GM21825 (cell line): ENCODE results near the gene GPLD1.

Experiments used
- ATAC-seq: cut with Tn5 transposase; IDR thresholded peaks from one replicate; pipeline ENCODE4 v1.9.1; 2021; ENCODE audit warnings: mild to moderate bottlenecking, moderate library complexity; ENCODE audit not compliant: unreplicated experiment

GPLD1 gene

GRCh38 chr6:24501914-24502313 is 12.5 kb upstream of the GPLD1 start:
- ATAC-seq, result no peak

- no peak for ATAC-seq
These were observed 12.0 kb upstream of the GPLD1 start for GRCh38 chr6:24501374-24501773.

GRCh38 chr6:24500683-24501082 is 11.3 kb upstream of the GPLD1 start:
- ATAC-seq, result no peak

GRCh38 chr6:24497254-24497970 is 8.0 kb upstream of the GPLD1 start:
- ATAC-seq, result no peak

GRCh38 chr6:24494821-24495795 is 5.7 kb upstream of the GPLD1 start, which contains the start of gene ALDH5A1:
ALDH5A1 (plus strand) TSS chr6:24494969; CDS start chr6:24494997, 28 bp downstream.
- ATAC-seq, result peak; percentile 71

GRCh38 chr6:24493945-24494820 is 4.8 kb upstream of the GPLD1 start:
- no peak for ATAC-seq

- ATAC-seq, result no peak
These were observed 3.1 kb upstream of the GPLD1 start for GRCh38 chr6:24492475-24492874.

GRCh38 chr6:24490948-24491347 is 1.6 kb upstream of the GPLD1 start:
- ATAC-seq, result no peak

- ATAC-seq, result no peak
These were observed 503 bp upstream of the GPLD1 start for GRCh38 chr6:24489881-24490280.

GRCh38 chr6:24486065-24486464 is 3.3 kb downstream of the GPLD1 start:
- ATAC-seq, result no peak

GRCh38 chr6:24484657-24485323 is 4.6 kb downstream of the GPLD1 start:
- ATAC-seq, result no peak

- no peak for ATAC-seq
These were observed 7.9 kb downstream of the GPLD1 start for GRCh38 chr6:24481449-24481848.

GRCh38 chr6:24480705-24481104 is 8.7 kb downstream of the GPLD1 start:
- ATAC-seq, result no peak

- no peak for ATAC-seq
These were observed 10.5 kb downstream of the GPLD1 start for GRCh38 chr6:24478903-24479302.

- ATAC-seq, result no peak
These were observed 12.3 kb downstream of the GPLD1 start for GRCh38 chr6:24477070-24477469.

- no peak for ATAC-seq
These were observed 12.7 kb downstream of the GPLD1 start for GRCh38 chr6:24476631-24477030.

GRCh38 chr6:24472181-24472580 is 17.2 kb downstream of the GPLD1 start:
- ATAC-seq, result no peak

- ATAC-seq, result no peak
These were observed 19.6 kb downstream of the GPLD1 start for GRCh38 chr6:24469811-24470210.

- ATAC-seq, result no peak
These were observed 24.9 kb downstream of the GPLD1 start for GRCh38 chr6:24464253-24465038.

GRCh38 chr6:24460966-24461365 is 28.4 kb downstream of the GPLD1 start:
- ATAC-seq, result no peak
